GM10266 (cell line): ENCODE data around the gene MCF2L.

ENCODE experiments used
- DNase-seq: peaks from one replicate; pipeline ENCODE4 v3.0.0; 2012; ENCODE audit errors: extremely low spot score
- TF ChIP-seq, protein P1 (sequence below): IDR thresholded peaks from 2 replicates; pipeline ENCODE4 v1.5.1; 2012; ENCODE audit warnings: mild to moderate bottlenecking, low read depth; ENCODE audit not compliant: control insufficient read depth, insufficient read depth; ENCODE audit errors: missing control alignments

Gene MCF2L

DNA sequence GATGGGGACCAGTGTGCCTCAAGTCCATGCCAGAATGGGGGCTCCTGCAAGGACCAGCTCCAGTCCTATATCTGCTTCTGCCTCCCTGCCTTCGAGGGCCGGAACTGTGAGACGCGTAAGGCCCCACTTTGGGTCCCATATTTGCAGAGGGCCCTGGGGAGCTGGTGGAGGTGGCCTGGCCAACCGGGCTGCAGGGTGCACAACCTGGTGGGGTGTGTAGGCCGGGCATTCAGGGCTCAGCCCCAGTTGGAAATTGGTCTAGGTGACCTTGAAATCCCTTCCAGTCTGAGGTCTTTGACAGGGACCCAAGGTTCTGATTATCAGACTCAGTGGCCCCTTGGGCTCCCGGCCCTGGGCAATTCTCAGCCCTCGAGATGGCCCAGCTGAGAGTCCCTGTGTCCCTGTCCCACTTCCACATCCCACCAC lies 144.8 kb downstream of the MCF2L start:
- TF ChIP-seq, protein P1, sequence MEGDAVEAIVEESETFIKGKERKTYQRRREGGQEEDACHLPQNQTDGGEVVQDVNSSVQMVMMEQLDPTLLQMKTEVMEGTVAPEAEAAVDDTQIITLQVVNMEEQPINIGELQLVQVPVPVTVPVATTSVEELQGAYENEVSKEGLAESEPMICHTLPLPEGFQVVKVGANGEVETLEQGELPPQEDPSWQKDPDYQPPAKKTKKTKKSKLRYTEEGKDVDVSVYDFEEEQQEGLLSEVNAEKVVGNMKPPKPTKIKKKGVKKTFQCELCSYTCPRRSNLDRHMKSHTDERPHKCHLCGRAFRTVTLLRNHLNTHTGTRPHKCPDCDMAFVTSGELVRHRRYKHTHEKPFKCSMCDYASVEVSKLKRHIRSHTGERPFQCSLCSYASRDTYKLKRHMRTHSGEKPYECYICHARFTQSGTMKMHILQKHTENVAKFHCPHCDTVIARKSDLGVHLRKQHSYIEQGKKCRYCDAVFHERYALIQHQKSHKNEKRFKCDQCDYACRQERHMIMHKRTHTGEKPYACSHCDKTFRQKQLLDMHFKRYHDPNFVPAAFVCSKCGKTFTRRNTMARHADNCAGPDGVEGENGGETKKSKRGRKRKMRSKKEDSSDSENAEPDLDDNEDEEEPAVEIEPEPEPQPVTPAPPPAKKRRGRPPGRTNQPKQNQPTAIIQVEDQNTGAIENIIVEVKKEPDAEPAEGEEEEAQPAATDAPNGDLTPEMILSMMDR = no peak
- DNase-seq = no peak

GRCh38 chr13:113114511-113115362 lies 145.7 kb downstream of the MCF2L start:
- no peak for DNase-seq
- TF ChIP-seq, protein P1 = no peak

- TF ChIP-seq, protein P1 = no peak
- DNase-seq = no peak
Observed at GRCh38 chr13:113115363-113116205, 146.6 kb downstream of the MCF2L start.

DNA sequence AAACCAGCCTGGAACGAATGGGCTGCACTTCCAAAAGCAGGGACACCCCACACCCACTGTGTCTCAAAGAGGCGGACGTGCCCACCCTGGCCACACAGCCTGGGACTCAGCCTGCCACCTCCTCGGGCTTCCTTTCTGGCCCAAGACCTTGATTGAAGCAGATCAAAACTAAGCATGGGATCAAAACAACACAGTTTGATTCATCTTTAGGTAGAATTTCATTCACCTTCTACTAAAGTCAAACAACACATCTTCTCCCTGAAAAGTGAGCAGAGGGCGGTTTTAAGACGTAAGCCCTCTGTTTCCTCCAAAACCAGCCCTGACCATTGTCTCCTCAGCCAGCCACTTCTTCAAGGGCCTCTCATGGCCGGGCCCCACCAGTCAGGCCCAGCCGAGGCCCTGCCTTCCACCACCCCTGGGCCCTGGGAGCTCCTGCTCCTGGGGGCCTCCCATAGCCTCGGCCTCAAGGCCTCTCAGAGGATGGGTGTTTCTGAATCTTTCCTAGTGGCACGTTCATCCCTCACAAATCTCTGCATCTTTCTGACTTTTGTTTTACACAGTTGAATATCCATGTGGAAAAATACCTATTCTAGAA lies 147.3 kb downstream of the MCF2L start:
- TF ChIP-seq, protein P1 = no peak
- DNase-seq = no peak

- DNase-seq = no peak
- TF ChIP-seq, protein P1 = no peak
Observed at GRCh38 chr13:113116871-113117271, 147.9 kb downstream of the MCF2L start.

GRCh38 chr13:113117335-113117872 lies 148.4 kb downstream of the MCF2L start:
- no peak for DNase-seq
- TF ChIP-seq, protein P1 = no peak
